ENCODE measurements around the gene GNG13.

GRCh38 chr16:824194-824593 is 23.7 kb upstream of the GNG13 start:
- no peak for TF ChIP-seq CTCF (IDR thresholded peaks at IDR 0.05)
- TF ChIP-seq EZH2 (IDR thresholded peaks at IDR 0.05): no peak
